Vagina (tissue), 2 donors: ENCODE results near the gene LAT. TPM values are rescaled to one million over a fixed set of nuclear protein-coding genes. Genes with fewer than 3 reads are reported as not detected.

Source experiments
- DNase-seq, 2 donors: peaks; one replicate each; pipeline ENCODE4 v3.0.0-alpha.2; 2017; ENCODE audit errors: extremely low spot score in 2 of 2
- H3K27ac ChIP-seq: fragments of 200-600 bp; sonication (generic); one replicate; pipeline ENCODE4 v1.5.1; 2019
- H3K27me3 ChIP-seq: fragments of 200-600 bp; sonication (generic); one replicate; pipeline ENCODE4 v1.5.1; 2019
- H3K36me3 ChIP-seq, 2 donors: fragments of 200-600 bp; sonication (generic); one replicate each; pipeline ENCODE4 v1.5.1; 2017 to 2019
- H3K4me1 ChIP-seq: fragments of 200-600 bp; sonication (generic); one replicate; pipeline ENCODE4 v1.5.1; 2019
- H3K4me3 ChIP-seq, 2 donors: fragments of 200-600 bp; sonication (generic); 1 replicate in 1 of 2; 2 replicates in 1 of 2; pipeline ENCODE4 v1.5.1; 2016 to 2019
- H3K9me3 ChIP-seq: fragments of 200-600 bp; sonication (generic); one replicate; pipeline ENCODE4 v1.5.1; 2019
- CTCF ChIP-seq, 3 experiments: fragments of 450-650 bp in 2 of 3; fragments of 200-600 bp in 1 of 3; sonication (generic) in 1 of 3; IDR thresholded peaks; one replicate each; pipeline ENCODE4 v1.5.1; 2017 to 2019; ENCODE audit warnings: antibody characterized with exemption in 3 of 3, mild to moderate bottlenecking in 2 of 3, moderate library complexity in 2 of 3
- POLR2A ChIP-seq, 2 donors: fragments of 450-650 bp; IDR thresholded peaks; one replicate each; pipeline ENCODE4 v1.6.1; 2017; ENCODE audit warnings: antibody characterized with exemption in 2 of 2, mild to moderate bottlenecking in 2 of 2, moderate library complexity in 2 of 2
- POLR2AphosphoS5 ChIP-seq, 2 donors: sonication (generic); formaldehyde crosslinking; IDR thresholded peaks; one replicate each; pipeline ENCODE4 v1.9.0; 2017; ENCODE audit warnings: antibody characterized with exemption in 2 of 2, mild to moderate bottlenecking in 2 of 2, low read depth in 1 of 2; ENCODE audit not compliant: insufficient read depth in 1 of 2
- intact Hi-C: fragments of 100-400 bp; cut with DNase I; formaldehyde crosslinking; loops from one replicate; pipeline ENCODE4 v1.15.1; 2023
- total RNA-seq: library from RNA; depleted of rRNA; stranded (reverse); fragments of >200 nt; gene quantifications from one replicate; pipeline ENCODE4 v1.2.3, GENCODE V29; 2016

LAT gene
- total RNA-seq, 1 donor from 2014 or later, result 4.7 TPM

GRCh38 chr16:29014561-29015069, 29.8 kb downstream of the LAT start:
- intact Hi-C loops, result no loop called here
- TF ChIP-seq POLR2AphosphoS5 (IDR thresholded peaks at IDR 0.05; ENCODE audit: insufficient read depth in 1 of 2, low read depth in 1 of 2), result no peak
- no peak for TF ChIP-seq POLR2A (IDR thresholded peaks at IDR 0.05)
- TF ChIP-seq CTCF (IDR thresholded peaks at IDR 0.05), result no peak
- peaks cover 12% of the 10 kb centered on the region for H3K4me1 ChIP-seq
- H3K9me3 ChIP-seq, result no peaks in the 10 kb centered on the region
- H3K27me3 ChIP-seq, result no peaks in the 10 kb centered on the region
- H3K36me3 ChIP-seq, result no peaks in the 10 kb centered on the region
- no peak overlapping the region for H3K27ac ChIP-seq
- DNase-seq, result no peak
- no peak overlapping the region for H3K4me3 ChIP-seq

GRCh38 chr16:29022196-29022595, 37.3 kb downstream of the LAT start:
- no peak for TF ChIP-seq POLR2A (IDR thresholded peaks at IDR 0.05)
- no peak for DNase-seq
- no peaks in the 10 kb centered on the region for H3K4me1 ChIP-seq
- no peaks in the 10 kb centered on the region for H3K36me3 ChIP-seq
- no peak overlapping the region for H3K4me3 ChIP-seq
- H3K27me3 ChIP-seq, result no peaks in the 10 kb centered on the region
- H3K27ac ChIP-seq, result no peak overlapping the region
- intact Hi-C loops, result no loop called here
- H3K9me3 ChIP-seq, result no peaks in the 10 kb centered on the region

GRCh38 chr16:29023279-29024277, 38.7 kb downstream of the LAT start:
- no peaks in the 10 kb centered on the region for H3K4me1 ChIP-seq
- no peak for DNase-seq
- no peaks in the 10 kb centered on the region for H3K9me3 ChIP-seq
- TF ChIP-seq POLR2AphosphoS5 (IDR thresholded peaks at IDR 0.05; ENCODE audit: insufficient read depth in 1 of 2, low read depth in 1 of 2), result no peak
- TF ChIP-seq POLR2A (IDR thresholded peaks at IDR 0.05), result no peak
- no peak for TF ChIP-seq CTCF (IDR thresholded peaks at IDR 0.05)
- no peak overlapping the region for H3K4me3 ChIP-seq
- H3K27me3 ChIP-seq, result no peaks in the 10 kb centered on the region
- H3K27ac ChIP-seq, result no peak overlapping the region
- intact Hi-C loops, result no loop called here
- no peaks in the 10 kb centered on the region for H3K36me3 ChIP-seq

- Histone ChIP-seq H3K36me3 (no peaks in the 10 kb centered on the region), H3K27me3 (no peaks in the 10 kb centered on the region), H3K4me3 (no peak overlapping the region), H3K4me1 (peaks cover 5% of the 10 kb centered on the region), H3K9me3 (no peaks in the 10 kb centered on the region), H3K27ac (no peak overlapping the region)
- intact Hi-C loops, result no loop called here
- TF ChIP-seq POLR2AphosphoS5 (IDR thresholded peaks at IDR 0.05; ENCODE audit: insufficient read depth in 1 of 2, low read depth in 1 of 2), result no peak
- TF ChIP-seq POLR2A (IDR thresholded peaks at IDR 0.05), result no peak
- TF ChIP-seq CTCF (IDR thresholded peaks at IDR 0.05), result no peak
- DNase-seq, result no peak
Observed at GRCh38 chr16:29024278-29024677, 39.4 kb downstream of the LAT start.

- no peak for DNase-seq
- Histone ChIP-seq H3K9me3 (no peaks in the 10 kb centered on the region), H3K4me3 (no peak overlapping the region), H3K36me3 (no peaks in the 10 kb centered on the region), H3K27ac (no peak overlapping the region), H3K27me3 (no peaks in the 10 kb centered on the region), H3K4me1 (peaks cover 7% of the 10 kb centered on the region)
- intact Hi-C loops, result no loop called here
- TF ChIP-seq CTCF (IDR thresholded peaks at IDR 0.05), result no peak
- TF ChIP-seq POLR2A (IDR thresholded peaks at IDR 0.05), result no peak
- TF ChIP-seq POLR2AphosphoS5 (IDR thresholded peaks at IDR 0.05; ENCODE audit: insufficient read depth in 1 of 2, low read depth in 1 of 2), result no peak
Observed at GRCh38 chr16:29025218-29025617, 40.4 kb downstream of the LAT start.
